Fibroblast of lung (primary cell): ENCODE measurements around the gene POLR2I.

Experiments used
- CTCF ChIP-seq, 2 donors: IDR thresholded peaks in 1 of 2; conservative IDR thresholded peaks in 1 of 2; 1 replicate in 1 of 2; 2 replicates in 1 of 2; pipeline ENCODE4 v1.5.1; 2011 to 2012; ENCODE audit warnings: low read length in 2 of 2, control low read depth in 1 of 2, inconsistent platforms in 1 of 2, low read depth in 1 of 2, mild to moderate bottlenecking in 1 of 2
- EZH2 ChIP-seq: IDR thresholded peaks from 2 replicates; pipeline ENCODE4 v1.5.1; 2012; ENCODE audit warnings: low read length, control low read depth, mild to moderate bottlenecking; ENCODE audit errors: missing control alignments

GRCh38 chr19:36144624-36145023, 29.9 kb upstream of the POLR2I start:
- TF ChIP-seq CTCF (conservative IDR thresholded peaks at IDR 0.05 in 1 of 2, IDR thresholded peaks at IDR 0.05 in 1 of 2; ENCODE audit: low read depth in 1 of 2, low read length in 2 of 2): no peak
- TF ChIP-seq EZH2: no peak
